HG02798 (cell line): Measurements from ENCODE around the gene ZNG1A.
"Not testable (repeated sequence)": the region's sequence is repeated elsewhere in the genome, so short reads cannot be mapped to it uniquely, and the experiment has no call there.

ENCODE experiments used
- ATAC-seq: cut with Tn5 transposase; IDR thresholded peaks from one replicate; pipeline ENCODE4 v1.9.1; 2021; ENCODE audit warnings: mild to moderate bottlenecking; ENCODE audit not compliant: unreplicated experiment, poor library complexity

Gene ZNG1A

GRCh38 chr9:178970-179383 is at the start of gene ZNG1A:
Gene ZNG1A, minus strand, starts transcription at chr9:179056. Its CDS starts 87 bp downstream, at chr9:178969.
- ATAC-seq: not testable (repeated sequence)

DNA sequence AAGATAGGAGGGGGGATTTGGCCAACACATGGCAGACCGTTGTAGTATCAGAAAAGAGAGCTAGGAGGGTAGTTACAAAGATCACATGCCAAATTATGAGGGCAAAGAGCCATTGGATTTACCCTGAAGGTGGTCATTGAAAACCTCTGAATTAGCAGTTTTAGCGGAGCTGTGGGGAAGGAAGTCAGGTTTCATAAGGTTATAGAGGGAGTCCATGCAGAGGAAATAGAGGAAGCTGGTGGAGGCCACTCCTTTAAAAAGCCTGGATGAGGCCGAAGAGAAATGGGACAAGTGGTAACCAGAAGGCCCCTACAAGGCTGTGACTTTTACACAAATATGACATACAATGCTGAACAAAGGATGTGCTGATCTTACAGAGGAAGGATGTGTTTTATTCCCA is 49.0 kb upstream of the ZNG1A start:
- no peak for ATAC-seq

- ATAC-seq: no peak
These were observed 46.0 kb upstream of the ZNG1A start for GRCh38 chr9:224582-225520.

DNA sequence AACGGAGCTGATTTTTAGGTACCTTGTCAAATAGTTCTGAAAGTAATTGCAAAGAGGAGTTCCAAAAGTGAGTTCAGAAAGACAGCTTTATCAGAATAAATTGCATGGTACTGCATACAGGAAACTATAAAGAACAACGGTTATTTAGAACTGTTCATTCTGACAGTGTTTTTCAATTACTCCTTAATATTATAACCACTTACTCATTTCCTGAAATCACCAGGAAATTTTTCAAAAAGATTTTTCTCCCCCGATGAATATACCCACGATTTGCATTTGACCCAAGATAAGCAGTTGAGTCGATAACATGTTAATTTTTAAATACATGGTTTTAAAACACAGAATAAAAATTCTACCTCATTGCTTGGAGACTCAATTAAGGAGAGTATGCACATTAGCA is 45.2 kb upstream of the ZNG1A start:
- no peak for ATAC-seq

DNA sequence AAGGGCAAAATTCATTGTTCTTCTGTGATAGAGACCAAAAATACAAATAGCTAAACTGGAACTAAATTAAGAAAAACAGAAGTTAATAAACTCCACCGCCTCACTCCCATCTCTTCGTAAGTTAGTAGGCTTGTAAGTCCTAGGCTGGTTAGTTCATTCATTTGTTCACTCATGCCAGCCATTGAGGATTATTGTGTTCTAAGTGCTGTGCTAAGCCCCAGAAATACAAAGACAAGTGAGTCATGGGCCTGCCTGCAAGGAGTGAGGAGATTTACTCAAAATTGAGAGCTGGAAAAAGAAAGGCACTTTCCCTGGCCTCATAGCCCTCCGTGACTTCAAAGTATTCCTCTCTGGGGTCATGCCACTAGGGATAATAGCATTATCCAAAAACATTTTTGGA is 44.3 kb upstream of the ZNG1A start:
- no peak for ATAC-seq

GRCh38 chr9:221989-222776 is 43.3 kb upstream of the ZNG1A start:
- no peak for ATAC-seq

- no peak for ATAC-seq
These were observed 41.0 kb upstream of the ZNG1A start for GRCh38 chr9:219670-220365.

DNA sequence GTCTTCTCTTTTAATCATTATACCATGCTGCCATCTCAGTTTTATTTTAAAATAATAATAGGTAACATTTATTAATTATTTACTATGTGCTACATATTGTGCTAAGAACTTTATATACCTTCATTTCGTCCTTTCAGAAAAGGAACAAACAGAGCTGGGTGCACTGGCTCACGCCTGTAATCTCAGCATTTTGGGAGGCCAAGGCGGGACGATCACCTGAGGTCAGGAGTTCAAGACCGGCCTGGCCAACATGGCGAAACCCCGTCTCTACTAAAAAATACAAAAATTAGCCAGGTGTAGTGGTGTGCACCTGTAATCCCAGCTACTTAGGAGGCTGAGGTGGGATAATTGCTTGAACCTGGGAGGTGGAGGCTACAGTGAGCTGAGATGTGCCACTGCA is 40.2 kb upstream of the ZNG1A start:
- ATAC-seq: not testable (repeated sequence)

DNA sequence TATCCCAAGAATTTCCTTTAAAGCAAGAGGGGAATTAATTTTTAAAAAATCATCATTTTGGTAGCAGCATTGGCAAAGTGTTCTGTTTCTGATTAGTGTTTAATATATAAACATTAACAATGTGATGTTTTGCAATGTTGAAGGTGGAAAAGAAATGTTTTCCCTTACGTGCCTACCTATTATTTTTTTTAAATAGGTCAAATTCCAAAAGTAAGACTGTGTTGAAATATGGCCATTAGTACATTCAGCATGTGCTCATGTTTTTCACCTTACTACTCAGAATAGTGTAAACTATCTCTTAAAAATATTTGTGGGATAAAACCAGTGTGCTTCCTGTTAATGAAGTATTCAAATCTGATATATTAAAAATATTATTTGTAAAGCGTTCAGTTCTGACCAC is 39.1 kb upstream of the ZNG1A start:
- no peak for ATAC-seq

DNA sequence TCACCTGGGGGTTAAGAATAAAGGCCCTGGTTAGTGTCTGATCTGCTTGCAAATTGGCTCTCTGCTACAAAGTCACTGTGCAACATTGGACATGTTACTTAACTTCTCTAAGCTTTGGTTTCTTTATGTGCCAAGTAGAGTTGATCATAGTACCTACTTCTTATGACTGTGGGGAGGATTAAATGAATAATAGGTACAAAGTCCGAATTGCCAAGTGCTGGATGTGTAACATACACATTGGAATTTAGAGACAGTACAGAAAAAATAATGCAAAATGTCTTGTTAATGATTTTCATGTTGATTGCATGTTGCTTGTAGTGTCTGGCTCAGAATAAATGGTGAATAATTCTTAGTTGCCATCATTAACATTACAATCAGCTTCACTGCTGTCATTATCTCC is 38.0 kb upstream of the ZNG1A start:
- ATAC-seq: no peak

- no peak for ATAC-seq
These were observed 36.8 kb upstream of the ZNG1A start for GRCh38 chr9:215631-216155.

- ATAC-seq: peak; percentile 86
These were observed 36.0 kb upstream of the ZNG1A start, which contains the start of gene DOCK8 for GRCh38 chr9:214648-215493. Gene DOCK8, plus strand, starts transcription at chr9:214865. Its CDS starts 112 bp downstream, at chr9:214977.

- ATAC-seq: no peak
These were observed 35.4 kb upstream of the ZNG1A start for GRCh38 chr9:214351-214647.

DNA sequence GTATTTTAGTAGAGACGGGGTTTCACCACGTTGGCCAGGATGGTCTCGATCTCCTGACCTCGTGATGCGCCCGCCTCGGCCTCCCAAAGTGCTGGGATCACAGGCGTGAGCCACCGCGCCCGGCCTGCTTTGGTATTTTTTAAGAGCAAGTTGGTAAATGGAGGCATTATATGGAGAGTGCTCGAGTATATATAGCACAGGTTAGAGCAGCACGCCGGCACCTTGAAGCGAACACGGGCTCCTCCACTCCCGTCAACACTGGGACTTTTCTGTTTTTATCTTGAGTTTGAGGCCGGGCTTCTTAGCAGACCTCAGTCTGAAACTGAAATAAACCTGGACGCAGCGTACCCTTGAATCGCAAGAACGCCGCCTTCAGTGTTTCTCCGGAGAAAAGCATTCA is 35.0 kb upstream of the ZNG1A start:
- not testable (repeated sequence) for ATAC-seq

DNA sequence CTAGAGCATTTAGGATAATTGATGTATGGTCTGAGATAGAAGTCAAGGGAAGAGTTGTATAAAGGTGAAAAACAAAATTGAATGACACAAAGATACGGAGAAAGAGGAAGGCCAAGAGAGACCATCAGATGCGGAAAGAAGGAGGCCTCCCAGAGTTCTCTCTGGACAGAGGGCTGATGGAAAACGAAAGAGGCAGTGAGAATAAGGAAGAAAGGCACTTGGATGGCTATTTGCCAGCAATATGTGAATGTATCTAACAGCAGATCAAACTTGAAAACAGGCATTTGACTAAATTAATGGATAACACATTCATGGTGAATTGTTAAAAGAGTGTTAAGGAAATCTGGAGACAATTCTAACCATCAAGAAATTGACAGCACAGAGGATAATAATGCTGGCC is 33.4 kb upstream of the ZNG1A start:
- ATAC-seq: no peak

DNA sequence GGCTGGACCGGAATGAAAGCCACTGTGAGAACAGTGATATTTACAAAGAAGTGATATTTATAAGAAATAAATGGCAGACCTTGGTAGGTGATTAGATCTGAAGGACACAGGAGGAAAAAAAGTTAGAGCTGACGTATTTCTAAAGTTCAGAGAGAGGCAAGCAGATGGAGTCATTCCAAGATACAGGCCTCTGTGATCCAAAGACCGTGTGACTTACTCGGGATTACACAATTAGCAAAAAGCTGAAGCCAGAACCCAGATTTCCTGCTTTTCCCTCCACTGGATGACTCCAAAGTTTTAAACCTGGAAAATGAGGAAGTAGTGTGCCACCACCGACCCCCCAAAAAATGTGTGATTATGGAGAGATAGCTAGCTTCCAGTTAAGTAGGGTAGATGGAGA is 32.7 kb upstream of the ZNG1A start:
- no peak for ATAC-seq

DNA sequence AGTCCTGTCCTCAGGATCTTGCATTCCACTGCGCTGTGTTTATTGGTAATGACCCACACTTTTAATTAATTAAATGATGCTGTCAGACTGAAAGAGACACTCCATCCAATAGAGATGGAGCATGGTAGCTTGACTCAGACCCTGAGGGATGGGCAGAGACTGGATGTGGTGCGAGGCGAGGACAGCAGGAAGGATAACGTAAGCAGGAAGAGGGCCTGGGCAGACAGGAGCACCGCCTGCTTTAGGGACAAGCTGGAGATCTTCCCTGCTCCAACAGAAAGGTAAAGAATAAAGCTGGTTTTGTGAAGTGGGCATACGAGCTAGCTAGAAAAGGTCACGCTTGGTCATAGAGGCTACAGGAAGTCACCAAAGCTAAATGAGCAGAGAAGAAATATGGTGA is 32.2 kb upstream of the ZNG1A start:
- ATAC-seq: no peak

DNA sequence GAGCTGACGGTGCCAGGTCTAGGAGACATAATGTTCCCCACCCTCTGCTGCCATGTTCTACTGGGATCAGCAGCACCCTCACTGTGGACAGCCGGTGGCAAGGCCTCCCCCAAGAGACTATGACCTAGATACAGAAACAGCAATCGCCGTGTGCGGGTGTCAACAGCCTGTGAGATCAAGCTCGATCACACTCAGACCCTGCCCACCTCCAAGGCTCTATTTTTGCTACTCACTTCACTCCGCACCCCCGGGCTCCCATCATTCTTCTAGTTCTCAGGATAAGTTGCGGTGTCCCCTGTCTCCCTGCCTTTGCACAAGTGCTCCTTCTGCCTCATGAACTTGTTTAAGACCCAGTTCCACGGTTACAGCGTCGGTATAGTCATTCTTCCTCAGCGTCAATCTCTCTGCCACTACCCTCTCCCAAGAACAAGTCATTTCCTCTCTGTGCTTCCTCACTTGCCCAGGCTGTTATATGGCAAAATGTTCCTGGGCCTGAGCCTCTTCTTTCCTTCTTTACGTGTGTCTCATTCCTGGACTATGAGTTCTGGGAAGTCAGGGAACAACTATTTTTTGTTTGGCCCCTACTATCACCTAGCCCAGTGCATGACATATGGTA is 30.4 kb upstream of the ZNG1A start:
- ATAC-seq: no peak

GRCh38 chr9:206481-206880 is 27.6 kb upstream of the ZNG1A start:
- ATAC-seq: no peak
